Measurements from ENCODE around the gene NKTR.

DNA sequence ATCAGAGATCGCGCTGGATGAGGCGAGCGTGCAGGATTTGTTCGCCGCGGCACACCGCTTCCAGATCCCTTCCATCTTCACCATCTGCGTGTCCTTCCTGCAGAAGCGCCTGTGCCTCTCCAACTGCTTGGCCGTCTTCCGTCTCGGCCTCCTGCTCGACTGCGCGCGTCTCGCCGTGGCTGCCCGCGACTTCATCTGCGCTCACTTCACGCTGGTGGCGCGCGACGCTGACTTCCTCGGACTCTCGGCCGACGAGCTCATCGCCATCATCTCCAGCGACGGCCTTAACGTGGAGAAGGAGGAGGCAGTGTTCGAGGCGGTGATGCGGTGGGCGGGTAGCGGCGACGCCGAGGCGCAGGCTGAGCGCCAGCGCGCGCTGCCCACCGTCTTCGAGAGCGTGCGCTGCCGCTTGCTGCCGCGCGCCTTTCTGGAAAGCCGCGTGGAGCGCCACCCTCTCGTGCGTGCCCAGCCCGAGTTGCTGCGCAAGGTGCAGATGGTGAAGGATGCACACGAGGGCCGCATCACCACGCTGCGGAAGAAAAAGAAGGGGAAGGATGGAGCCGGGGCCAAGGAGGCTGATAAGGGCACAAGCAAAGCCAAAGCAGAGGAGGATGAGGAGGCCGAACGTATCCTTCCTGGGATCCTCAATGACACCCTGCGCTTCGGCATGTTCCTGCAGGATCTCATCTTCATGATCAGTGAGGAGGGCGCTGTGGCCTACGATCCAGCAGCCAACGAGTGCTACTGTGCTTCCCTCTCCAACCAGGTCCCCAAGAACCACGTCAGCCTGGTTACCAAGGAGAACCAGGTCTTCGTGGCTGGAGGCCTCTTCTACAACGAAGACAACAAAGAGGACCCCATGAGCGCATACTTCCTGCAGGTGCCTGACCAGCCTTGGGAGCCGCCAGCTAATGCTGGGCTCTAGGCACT is 85.7 kb downstream of the NKTR start:
- TF ChIP-seq, protein P1, sequence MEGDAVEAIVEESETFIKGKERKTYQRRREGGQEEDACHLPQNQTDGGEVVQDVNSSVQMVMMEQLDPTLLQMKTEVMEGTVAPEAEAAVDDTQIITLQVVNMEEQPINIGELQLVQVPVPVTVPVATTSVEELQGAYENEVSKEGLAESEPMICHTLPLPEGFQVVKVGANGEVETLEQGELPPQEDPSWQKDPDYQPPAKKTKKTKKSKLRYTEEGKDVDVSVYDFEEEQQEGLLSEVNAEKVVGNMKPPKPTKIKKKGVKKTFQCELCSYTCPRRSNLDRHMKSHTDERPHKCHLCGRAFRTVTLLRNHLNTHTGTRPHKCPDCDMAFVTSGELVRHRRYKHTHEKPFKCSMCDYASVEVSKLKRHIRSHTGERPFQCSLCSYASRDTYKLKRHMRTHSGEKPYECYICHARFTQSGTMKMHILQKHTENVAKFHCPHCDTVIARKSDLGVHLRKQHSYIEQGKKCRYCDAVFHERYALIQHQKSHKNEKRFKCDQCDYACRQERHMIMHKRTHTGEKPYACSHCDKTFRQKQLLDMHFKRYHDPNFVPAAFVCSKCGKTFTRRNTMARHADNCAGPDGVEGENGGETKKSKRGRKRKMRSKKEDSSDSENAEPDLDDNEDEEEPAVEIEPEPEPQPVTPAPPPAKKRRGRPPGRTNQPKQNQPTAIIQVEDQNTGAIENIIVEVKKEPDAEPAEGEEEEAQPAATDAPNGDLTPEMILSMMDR (conservative IDR thresholded peaks at IDR 0.05; ENCODE audit: low read depth, low read length) = no peak
- no peak for TF ChIP-seq EZH2 (IDR thresholded peaks at IDR 0.05; ENCODE audit: borderline replicate concordance, low read depth, low read length, poor library complexity, severe bottlenecking)

Measured in A673 (cell line).